NCI-H345 treated with DMSO at 0.1 percent for 48 hours (cell line): ENCODE results near the gene ZFYVE1.

Source experiments
- DNase-seq: peaks from one replicate; lab custom pipeline; 2025; ENCODE audit not compliant: unreplicated experiment; lab: John Stamatoyannopoulos, UW

The ZFYVE1 gene

GRCh38 chr14:72925171-72925759 is 101.6 kb downstream of the ZFYVE1 start:
- no peak for DNase-seq

GRCh38 chr14:72924337-72924736 is 102.6 kb downstream of the ZFYVE1 start:
- DNase-seq: no peak

DNA sequence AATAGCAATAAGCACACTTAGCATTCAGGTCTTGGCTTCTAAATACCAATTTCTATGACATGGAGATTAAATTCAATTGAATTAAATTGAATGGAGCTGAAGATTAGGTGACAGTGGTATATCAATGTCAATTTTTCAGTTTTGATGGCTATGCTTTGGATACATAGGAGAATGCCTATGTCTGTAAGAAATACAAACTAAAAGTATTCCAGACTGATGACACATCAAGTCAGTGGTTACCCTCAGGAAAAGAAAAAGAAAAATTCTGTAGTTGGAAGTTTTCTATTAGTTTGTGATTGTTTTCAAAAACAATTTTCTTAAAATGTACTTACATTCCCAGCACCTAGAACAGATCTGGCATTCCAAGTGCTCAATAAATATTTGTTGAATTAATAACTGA is 105.5 kb downstream of the ZFYVE1 start:
- no peak for DNase-seq

DNA sequence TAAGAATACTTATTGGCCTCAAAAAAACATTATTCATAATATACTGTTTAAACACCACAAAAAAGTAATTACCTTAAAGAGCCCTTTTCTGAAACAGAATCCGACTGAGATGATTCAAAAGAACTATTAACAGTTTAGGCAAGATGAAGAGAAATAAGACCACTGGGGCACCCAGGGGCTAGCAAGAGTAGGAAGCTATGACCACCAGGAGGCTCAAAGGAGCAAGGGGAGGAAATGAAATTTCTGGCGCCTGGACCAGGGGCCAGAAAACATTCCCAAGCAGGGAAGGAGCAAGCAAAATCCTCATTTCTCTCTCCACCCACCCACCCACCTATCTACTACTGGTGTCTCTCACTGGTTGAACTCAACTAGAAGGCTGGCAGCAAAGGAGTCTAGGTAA is 106.9 kb downstream of the ZFYVE1 start:
- no peak for DNase-seq
